ENCODE results near the gene SELENOI.

DNA sequence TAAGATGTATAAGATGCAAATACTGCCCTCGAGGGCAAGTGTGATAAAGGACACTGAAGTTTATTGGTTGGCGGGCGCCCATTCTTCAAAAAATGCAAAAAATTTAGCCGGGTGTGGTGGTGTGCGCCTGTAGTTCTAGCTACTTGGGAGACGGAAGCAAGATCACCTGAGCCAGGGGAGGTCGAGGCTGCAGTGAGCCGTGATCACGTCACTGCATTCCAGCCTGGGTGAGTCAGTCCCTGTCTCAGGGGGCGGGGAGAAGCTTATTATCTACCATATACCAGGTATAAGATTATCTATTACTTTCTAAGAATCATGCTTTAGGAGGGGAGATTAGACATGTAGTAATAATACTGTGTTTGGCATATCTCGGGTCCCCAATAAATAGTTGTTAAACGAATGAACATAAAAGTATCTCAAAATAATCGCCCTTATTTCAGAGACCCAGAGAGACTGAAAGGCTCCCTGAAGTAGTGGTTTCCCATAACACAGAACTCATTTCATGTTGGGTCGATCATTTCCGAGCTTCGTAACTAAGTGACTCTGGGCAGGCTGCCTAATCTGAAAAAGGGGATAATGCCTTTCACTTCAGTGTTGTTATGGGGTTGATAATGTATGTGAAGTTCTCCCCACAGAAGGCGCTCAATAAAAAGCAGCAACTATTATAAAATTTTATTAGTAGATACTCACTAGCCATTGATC, 1.2 kb upstream of the SELENOI start:
- TF ChIP-seq, protein P1, sequence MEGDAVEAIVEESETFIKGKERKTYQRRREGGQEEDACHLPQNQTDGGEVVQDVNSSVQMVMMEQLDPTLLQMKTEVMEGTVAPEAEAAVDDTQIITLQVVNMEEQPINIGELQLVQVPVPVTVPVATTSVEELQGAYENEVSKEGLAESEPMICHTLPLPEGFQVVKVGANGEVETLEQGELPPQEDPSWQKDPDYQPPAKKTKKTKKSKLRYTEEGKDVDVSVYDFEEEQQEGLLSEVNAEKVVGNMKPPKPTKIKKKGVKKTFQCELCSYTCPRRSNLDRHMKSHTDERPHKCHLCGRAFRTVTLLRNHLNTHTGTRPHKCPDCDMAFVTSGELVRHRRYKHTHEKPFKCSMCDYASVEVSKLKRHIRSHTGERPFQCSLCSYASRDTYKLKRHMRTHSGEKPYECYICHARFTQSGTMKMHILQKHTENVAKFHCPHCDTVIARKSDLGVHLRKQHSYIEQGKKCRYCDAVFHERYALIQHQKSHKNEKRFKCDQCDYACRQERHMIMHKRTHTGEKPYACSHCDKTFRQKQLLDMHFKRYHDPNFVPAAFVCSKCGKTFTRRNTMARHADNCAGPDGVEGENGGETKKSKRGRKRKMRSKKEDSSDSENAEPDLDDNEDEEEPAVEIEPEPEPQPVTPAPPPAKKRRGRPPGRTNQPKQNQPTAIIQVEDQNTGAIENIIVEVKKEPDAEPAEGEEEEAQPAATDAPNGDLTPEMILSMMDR (IDR thresholded peaks at IDR 0.05; ENCODE audit: low read length), result no peak
- TF ChIP-seq EZH2 (optimal IDR thresholded peaks at IDR 0.05; ENCODE audit: low read depth, low read length), result no peak

Data from MM.1S (cell line).